Nephron (organoid): Measurements from ENCODE around the gene CNMD.

ENCODE experiments used
- H3K27ac Mint-ChIP-seq, 3 experiments: 2 replicates each; pipeline ENCODE4 v1.8.0; 2020; ENCODE audit warnings: mixed read lengths in 3 of 3, mild to moderate bottlenecking in 2 of 3, moderate library complexity in 1 of 3
- H3K27me3 Mint-ChIP-seq: 2 replicates; pipeline ENCODE4 v1.8.0; 2021; ENCODE audit warnings: low read depth, mild to moderate bottlenecking, moderate library complexity, mixed read lengths
- H3K36me3 Mint-ChIP-seq: 2 replicates; pipeline ENCODE4 v1.8.0; 2020; ENCODE audit warnings: low read depth, mixed read lengths
- H3K4me1 Mint-ChIP-seq: 2 replicates; pipeline ENCODE4 v1.8.0; 2020; ENCODE audit warnings: mixed read lengths
- H3K4me3 Mint-ChIP-seq, 3 experiments: 2 replicates each; pipeline ENCODE4 v1.8.0; 2020; ENCODE audit warnings: mild to moderate bottlenecking in 3 of 3, mixed read lengths in 3 of 3, moderate library complexity in 2 of 3
- H3K9me3 Mint-ChIP-seq: 2 replicates; pipeline ENCODE4 v1.8.0; 2020; ENCODE audit warnings: mixed read lengths
- TF ChIP-seq, protein P1 (sequence below), 3 experiments: fragments of 200-600 bp; sonication (generic); IDR thresholded peaks; one replicate each; pipeline ENCODE4 v1.5.0; 2021; ENCODE audit warnings: antibody characterized with exemption in 3 of 3; ENCODE audit not compliant: unreplicated experiment in 3 of 3

The CNMD gene

DNA sequence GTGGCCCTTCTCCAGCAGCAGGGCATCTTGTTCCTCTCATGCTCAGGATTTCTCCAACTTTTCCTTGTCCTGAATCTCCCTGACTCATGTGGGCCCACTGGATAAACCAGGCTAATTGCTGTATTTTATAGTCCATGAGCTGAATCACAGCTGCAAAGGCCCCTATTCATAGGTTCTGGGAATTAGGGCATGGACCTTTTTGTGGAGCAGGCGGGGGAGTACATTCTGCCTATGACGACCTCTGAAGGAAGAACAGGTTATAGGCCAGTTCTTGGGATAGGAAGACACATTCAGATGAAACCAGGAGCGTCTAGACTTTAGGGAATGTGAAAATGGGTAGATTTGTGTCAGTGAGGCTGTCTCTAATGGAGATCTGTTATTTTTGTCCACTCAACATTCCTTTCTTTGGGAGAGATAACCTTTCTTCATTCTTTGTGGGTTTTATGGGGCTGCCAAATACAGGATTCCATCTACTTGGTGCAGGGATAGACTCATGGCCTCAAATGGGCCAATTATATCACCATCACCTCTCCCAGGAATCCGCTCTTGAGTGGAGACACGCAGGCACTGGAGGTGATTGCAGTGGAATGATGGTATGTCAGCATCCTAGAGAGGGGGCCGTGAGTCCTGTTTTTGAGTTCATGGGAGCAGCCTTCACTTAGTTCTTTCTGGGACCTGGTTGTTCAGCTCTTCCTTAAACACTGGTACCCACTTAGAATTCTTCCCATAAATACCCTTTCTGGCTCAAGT is 45.1 kb upstream of the CNMD start:
- TF ChIP-seq, protein P1, sequence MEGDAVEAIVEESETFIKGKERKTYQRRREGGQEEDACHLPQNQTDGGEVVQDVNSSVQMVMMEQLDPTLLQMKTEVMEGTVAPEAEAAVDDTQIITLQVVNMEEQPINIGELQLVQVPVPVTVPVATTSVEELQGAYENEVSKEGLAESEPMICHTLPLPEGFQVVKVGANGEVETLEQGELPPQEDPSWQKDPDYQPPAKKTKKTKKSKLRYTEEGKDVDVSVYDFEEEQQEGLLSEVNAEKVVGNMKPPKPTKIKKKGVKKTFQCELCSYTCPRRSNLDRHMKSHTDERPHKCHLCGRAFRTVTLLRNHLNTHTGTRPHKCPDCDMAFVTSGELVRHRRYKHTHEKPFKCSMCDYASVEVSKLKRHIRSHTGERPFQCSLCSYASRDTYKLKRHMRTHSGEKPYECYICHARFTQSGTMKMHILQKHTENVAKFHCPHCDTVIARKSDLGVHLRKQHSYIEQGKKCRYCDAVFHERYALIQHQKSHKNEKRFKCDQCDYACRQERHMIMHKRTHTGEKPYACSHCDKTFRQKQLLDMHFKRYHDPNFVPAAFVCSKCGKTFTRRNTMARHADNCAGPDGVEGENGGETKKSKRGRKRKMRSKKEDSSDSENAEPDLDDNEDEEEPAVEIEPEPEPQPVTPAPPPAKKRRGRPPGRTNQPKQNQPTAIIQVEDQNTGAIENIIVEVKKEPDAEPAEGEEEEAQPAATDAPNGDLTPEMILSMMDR (IDR thresholded peaks at IDR 0.05; ENCODE audit: unreplicated experiment in 3 of 3), result no peak
- Mint-ChIP-seq H3K4me1 (peaks cover 42% of the 10 kb centered on the region), H3K9me3 (no peaks in the 10 kb centered on the region), H3K36me3 (no peaks in the 10 kb centered on the region), H3K4me3 (no peak overlapping the region), H3K27me3 (peaks cover 4% of the 10 kb centered on the region), H3K27ac (no peak overlapping the region)

DNA sequence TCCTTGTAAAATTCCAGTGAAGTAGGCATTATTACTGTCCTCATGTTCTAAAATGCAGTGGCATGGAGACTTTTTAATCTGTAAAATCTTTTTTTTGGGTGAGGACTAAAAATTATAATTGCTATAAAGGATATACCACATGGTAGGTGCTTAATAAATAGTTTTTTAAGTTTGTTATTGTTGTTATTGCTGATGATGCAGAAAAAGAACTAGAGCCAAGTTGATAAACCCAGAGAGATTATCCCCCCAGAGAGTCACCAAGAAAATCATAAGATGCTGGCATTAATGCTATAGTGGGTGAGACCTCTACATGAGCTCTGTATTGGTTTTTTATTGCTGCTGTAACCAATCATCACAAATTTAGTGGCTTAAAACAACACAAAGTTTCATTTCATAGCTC is 44.3 kb upstream of the CNMD start:
- Mint-ChIP-seq H3K36me3 (no peaks in the 10 kb centered on the region), H3K4me1 (peaks cover 42% of the 10 kb centered on the region), H3K27ac (no peak overlapping the region), H3K9me3 (no peaks in the 10 kb centered on the region), H3K27me3 (peaks cover 4% of the 10 kb centered on the region), H3K4me3 (no peak overlapping the region)
- TF ChIP-seq, protein P1 (IDR thresholded peaks at IDR 0.05; ENCODE audit: unreplicated experiment in 3 of 3), result no peak

DNA sequence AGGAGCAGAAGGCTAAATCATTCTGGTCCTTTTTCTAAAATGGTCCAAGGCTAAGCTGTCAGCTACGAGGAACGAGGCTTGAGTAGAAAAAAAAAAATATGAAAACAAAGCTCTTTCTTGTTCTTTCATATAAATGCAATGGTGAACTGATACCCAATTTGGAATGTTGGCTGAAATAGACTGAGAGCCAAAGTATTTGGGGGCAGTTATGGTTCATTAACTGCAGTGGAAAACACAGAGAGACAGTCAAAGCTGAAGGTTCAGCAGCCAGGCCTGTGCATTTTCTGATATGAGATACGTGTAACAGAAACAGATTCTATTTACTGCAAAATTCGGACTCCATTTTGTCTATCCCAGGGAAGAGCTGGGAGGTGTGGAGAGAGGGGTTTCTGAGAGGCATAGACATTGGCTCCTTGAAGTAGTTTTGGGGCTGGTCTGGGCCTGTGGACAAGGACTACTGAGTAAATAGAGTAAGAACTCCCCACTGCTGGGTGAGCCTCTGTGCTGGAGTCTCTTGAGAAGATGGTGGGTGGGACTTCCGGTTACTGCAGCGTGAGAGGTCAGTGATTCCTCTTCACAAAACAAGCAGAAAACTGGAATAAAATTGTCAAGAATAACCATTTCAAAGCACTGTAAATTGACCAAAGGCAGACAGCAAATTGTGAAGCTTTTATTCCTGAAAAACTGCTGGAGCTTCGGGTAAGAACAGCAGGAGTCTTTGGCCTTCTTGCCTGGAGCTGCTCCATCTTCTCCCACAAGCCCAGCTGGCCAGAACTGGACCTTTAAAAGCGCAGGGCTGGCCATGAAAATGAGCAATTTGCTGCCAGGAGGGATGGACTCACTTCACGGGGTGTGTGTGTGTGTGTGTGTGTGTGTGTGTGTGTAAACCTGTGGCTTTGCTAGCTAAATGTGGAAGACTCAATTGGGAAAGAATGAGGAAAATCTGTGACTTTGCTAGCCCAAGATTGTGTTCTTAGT is 43.1 kb upstream of the CNMD start:
- H3K4me3 Mint-ChIP-seq, result no peak overlapping the region

DNA sequence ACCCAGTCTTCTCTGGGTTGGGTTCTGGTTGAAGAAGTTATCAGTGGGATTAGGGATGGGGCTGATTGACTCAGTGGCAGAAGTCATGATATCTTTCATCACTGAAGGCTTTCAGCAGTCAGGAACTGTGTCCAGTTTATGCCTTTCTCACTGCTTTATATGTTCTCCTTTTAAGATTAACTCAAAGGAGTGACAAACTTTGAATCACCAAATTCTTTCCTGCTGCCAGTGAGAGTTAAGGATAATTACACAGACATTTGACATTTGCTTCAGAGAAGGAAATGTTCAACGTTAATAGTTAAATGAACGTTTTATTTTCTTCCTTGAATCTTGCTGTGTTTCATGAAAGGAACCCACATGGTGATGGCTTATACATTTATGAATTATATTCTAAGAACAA is 41.0 kb upstream of the CNMD start:
- H3K4me1 Mint-ChIP-seq, result peaks cover 24% of the 10 kb centered on the region
- H3K27ac Mint-ChIP-seq, result no peak overlapping the region
- TF ChIP-seq, protein P1 (IDR thresholded peaks at IDR 0.05; ENCODE audit: unreplicated experiment in 3 of 3), result no peak
- H3K9me3 Mint-ChIP-seq, result no peaks in the 10 kb centered on the region
- H3K36me3 Mint-ChIP-seq, result no peaks in the 10 kb centered on the region
- H3K4me3 Mint-ChIP-seq, result no peak overlapping the region
- H3K27me3 Mint-ChIP-seq, result peaks cover 9% of the 10 kb centered on the region

More for the DNA sequence above, 43.1 kb upstream of the CNMD start:
- Mint-ChIP-seq H3K9me3 (no peaks in the 10 kb centered on the region), H3K4me1 (peaks cover 42% of the 10 kb centered on the region), H3K27ac (peak overlapping the region; percentile 83 to 92 (median 90)), H3K27me3 (peaks cover 4% of the 10 kb centered on the region), H3K36me3 (no peaks in the 10 kb centered on the region)
- TF ChIP-seq, protein P1 (IDR thresholded peaks at IDR 0.05; ENCODE audit: unreplicated experiment in 3 of 3), result no peak

DNA sequence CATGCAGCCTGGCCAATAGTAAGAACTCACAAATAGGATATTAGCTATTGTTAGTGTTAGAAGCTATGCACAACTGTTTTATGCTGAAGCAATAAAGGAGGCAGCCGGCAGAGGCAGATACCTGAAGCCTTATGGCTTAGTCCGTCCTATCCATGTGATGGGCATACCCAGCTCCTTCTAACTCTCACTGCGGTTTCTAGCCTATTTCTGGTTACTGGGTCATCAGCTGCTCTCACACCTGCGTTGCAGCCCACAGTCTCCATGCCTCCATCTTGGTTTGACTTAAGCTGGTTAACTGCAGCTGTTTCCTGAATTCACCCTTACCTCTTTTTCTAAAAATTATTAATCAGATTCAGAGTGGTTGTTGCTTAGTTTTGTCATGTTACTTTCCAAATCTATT is 40.5 kb upstream of the CNMD start:
- Mint-ChIP-seq H3K4me3 (no peak overlapping the region), H3K4me1 (peaks cover 20% of the 10 kb centered on the region), H3K27ac (no peak overlapping the region), H3K9me3 (no peaks in the 10 kb centered on the region), H3K36me3 (no peaks in the 10 kb centered on the region), H3K27me3 (peaks cover 9% of the 10 kb centered on the region)
- TF ChIP-seq, protein P1 (IDR thresholded peaks at IDR 0.05; ENCODE audit: unreplicated experiment in 3 of 3), result no peak
